ENCODE results near the gene NRCAM.
A peak's percentile ranks its signal among the peaks of the same experiment; 100 is the strongest.

NRCAM gene

DNA sequence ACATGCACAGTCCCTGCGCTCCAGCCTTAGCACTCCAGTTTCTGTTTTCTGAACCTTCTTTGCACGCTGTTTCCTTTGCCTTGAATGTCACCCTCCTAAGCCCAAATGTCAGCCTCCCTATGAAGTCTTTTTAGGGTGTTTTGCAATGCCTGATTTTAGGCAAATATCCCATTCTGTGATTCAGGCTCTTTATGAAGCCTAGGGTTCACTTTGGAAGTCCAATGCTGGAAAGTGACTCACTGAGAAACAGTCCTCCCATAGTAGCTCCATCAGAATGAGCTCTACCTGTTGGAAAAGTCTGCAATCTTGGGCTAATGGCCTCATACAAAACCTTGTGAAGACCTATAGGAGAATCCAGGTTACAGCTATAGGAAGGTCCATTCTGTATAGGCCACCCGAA lies 331.4 kb downstream of the NRCAM start:
- TF ChIP-seq, protein P1, sequence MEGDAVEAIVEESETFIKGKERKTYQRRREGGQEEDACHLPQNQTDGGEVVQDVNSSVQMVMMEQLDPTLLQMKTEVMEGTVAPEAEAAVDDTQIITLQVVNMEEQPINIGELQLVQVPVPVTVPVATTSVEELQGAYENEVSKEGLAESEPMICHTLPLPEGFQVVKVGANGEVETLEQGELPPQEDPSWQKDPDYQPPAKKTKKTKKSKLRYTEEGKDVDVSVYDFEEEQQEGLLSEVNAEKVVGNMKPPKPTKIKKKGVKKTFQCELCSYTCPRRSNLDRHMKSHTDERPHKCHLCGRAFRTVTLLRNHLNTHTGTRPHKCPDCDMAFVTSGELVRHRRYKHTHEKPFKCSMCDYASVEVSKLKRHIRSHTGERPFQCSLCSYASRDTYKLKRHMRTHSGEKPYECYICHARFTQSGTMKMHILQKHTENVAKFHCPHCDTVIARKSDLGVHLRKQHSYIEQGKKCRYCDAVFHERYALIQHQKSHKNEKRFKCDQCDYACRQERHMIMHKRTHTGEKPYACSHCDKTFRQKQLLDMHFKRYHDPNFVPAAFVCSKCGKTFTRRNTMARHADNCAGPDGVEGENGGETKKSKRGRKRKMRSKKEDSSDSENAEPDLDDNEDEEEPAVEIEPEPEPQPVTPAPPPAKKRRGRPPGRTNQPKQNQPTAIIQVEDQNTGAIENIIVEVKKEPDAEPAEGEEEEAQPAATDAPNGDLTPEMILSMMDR (IDR thresholded peaks at IDR 0.05; ENCODE audit: insufficient read depth, low read depth, low read length, missing control alignments): no peak
- DNase-seq (ENCODE audit: low read depth): no peak
- H3K4me3 ChIP-seq (ENCODE audit: low read length): no peak overlapping the region

DNA sequence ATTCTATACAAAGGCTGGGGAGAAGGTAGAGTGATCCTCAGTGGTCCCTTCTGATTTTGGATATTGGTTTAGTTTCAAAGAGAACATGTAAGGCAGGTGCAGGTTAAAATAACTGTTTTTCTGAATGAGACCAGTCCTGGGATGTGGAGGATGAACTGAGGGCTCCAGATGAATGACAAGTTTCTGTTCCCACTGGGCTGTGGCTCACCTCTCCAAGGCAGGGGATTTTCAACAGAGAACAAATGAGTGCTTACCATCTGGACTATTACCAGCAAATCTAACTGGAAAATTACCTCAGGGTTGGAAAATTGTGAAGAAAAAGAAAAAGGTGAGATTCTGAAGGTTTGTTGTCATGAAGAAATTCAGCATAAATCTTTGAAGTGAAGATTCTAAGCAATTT lies 334.1 kb downstream of the NRCAM start:
- H3K4me3 ChIP-seq (ENCODE audit: low read length): no peak overlapping the region
- DNase-seq (ENCODE audit: low read depth): no peak
- TF ChIP-seq, protein P1 (IDR thresholded peaks at IDR 0.05; ENCODE audit: insufficient read depth, low read depth, low read length, missing control alignments): no peak

DNA sequence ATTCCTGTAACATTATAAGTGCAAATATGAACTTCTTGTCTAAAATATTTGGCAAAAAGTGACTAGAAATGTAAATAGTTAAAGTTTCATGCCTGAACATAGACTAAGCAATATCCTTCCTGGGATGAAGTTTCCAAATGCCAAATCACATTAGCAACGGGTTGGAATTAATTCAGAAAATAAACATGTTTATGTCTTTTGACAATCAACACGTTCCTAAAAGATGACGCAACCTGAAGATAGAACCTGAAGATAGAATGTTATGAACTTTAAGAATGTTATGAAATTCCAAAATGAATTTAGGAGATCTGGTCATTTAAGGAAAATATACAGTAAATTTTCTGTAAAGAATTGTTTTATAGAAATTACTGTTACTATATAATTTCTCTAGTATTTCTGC lies 335.3 kb downstream of the NRCAM start:
- TF ChIP-seq, protein P1 (IDR thresholded peaks at IDR 0.05; ENCODE audit: insufficient read depth, low read depth, low read length, missing control alignments): no peak
- DNase-seq (ENCODE audit: low read depth): no peak
- H3K4me3 ChIP-seq (ENCODE audit: low read length): no peak overlapping the region

DNA sequence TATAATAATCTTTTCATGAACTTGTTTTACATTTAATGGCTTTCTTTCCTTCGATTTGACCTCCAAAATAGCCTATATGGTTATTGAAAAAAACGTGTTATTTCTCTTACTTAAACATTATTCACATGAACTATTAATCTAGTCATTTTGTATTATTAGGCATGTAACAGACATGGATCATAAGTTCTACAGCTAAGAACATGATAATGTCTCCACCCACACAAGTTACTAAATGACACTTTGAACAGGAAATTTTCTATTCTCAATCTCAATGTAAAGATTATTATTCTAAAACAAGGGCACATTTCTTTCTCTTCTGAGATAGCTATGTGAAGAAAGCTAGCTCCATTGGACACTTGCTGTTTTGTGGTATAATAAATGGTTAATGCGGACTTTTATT lies 336.0 kb downstream of the NRCAM start:
- no peak for DNase-seq (ENCODE audit: low read depth)
- TF ChIP-seq, protein P1 (IDR thresholded peaks at IDR 0.05; ENCODE audit: insufficient read depth, low read depth, low read length, missing control alignments): no peak

DNA sequence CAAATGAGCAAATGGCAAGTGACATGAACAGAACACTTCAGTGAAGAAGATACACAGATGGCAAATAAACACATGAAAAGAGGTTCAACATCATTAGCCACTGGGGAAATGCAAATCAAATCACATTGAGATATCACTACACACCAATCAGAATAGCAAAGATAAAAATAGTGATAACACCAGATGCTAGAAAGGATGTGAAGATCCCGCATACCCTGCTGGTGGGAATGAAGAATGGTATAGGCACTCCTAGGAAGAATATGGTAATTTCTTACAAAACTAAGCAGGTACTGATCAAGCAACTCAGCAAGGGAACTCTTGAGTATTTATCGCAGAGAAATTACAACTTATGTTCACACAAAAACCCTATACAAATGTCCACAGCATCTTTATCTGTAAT lies 337.3 kb downstream of the NRCAM start:
- no peak overlapping the region for H3K4me3 ChIP-seq (ENCODE audit: low read length)
- TF ChIP-seq, protein P1 (IDR thresholded peaks at IDR 0.05; ENCODE audit: insufficient read depth, low read depth, low read length, missing control alignments): no peak
- no peak for DNase-seq (ENCODE audit: low read depth)

More for the DNA sequence above, 336.0 kb downstream of the NRCAM start:
- H3K4me3 ChIP-seq (ENCODE audit: low read length): no peak overlapping the region

DNA sequence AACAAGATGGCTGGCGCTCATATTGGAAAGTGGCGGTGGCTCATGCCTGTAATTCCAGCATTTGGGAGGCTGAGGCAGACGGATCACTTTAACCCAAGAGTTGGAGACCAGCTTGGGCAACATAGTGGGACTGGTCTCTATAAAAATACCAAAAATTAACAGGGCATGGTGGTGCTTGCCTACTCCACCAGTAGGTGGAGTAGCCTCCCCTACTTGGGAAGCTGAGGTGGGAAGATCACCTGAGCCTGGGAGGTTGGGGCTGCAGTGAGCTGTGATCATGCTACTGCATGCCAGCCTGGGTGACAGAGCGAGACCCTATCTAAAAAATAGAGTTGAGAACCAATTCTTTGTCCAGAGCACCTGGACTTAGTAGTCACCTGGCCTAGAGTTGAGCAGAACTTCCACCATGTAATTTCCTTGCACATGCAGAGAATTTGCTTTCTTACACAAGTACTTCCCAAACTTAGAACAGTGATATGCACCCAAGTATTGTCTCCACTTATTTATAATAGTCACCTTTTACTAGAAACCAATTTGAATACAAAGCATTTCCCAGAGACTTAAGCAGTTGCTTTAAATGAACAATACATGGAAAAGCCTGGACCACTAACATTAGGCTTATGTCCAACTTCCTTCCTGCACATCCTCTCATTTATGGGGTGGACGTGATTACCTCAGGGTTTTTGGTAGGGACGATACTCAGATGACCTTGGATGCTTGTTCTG lies 342.0 kb downstream of the NRCAM start:
- no peak overlapping the region for H3K4me3 ChIP-seq (ENCODE audit: low read length)
- peak; percentile 66 for DNase-seq (ENCODE audit: low read depth)
- TF ChIP-seq, protein P1 (IDR thresholded peaks at IDR 0.05; ENCODE audit: insufficient read depth, low read depth, low read length, missing control alignments): peak; percentile 89

DNA sequence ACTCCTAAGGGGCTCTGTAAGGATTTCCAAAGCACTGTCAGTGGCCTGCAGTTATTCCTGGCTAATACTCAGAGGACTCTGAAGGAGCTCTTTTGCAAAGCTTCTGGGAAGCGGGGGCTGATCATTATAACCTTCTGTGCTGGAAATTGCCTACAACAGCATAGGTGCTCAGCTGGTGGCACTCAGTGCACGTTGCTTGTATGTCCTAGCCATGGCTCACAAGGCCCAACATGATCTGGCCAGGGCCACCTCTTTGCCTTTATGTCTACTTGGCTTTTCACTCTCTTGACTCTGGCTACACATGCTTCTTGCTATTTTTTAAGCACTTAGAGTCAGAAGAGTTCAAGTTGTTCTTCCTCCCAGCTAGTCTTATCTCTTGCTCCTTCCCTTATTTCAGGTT lies 343.6 kb downstream of the NRCAM start:
- no peak for DNase-seq (ENCODE audit: low read depth)
- TF ChIP-seq, protein P1 (IDR thresholded peaks at IDR 0.05; ENCODE audit: insufficient read depth, low read depth, low read length, missing control alignments): no peak
- no peak overlapping the region for H3K4me3 ChIP-seq (ENCODE audit: low read length)
